Panc1 (cell line): ENCODE data around the gene RAB11FIP5. TPM values are rescaled to one million over a fixed set of nuclear protein-coding genes. Genes with fewer than 3 reads are reported as not detected.

Source experiments
- ATAC-seq: fragments of 200-7000 bp; cut with Tn5 transposase; 2 replicates; pipeline ENCODE4 v1.9.1; 2020; ENCODE audit warnings: mild to moderate bottlenecking, moderate library complexity
- BruUV-seq: library from RNA; stranded (reverse); fragments of 400-500 nt; replicated peaks from 2 replicates; lab custom pipeline; 2021; lab: Mats Ljungman, UMichigan
- CTCF ChIA-PET: fragments of 300-600 bp; sonication (Branson Sonifier 250); formaldehyde crosslinking; loops from one replicate; lab custom pipeline; 2022; ENCODE audit warnings: antibody characterized with exemption; lab: Charles Lee
- POLR2A ChIA-PET: fragments of 300-600 bp; sonication (Branson Sonifier 250); formaldehyde crosslinking; loops from one replicate; lab custom pipeline; 2022; ENCODE audit warnings: antibody characterized with exemption; lab: Charles Lee
- DNase-seq: peaks from one replicate; pipeline ENCODE4 v3.0.0-alpha.2; 2010; ENCODE audit warnings: low read depth, low spot score
- H3K27ac ChIP-seq: 2 replicates; pipeline ENCODE4 v1.5.1; 2011; ENCODE audit warnings: mild to moderate bottlenecking, low read length, inconsistent platforms
- H3K27me3 ChIP-seq: fragments of 200-500 bp; sonication (Bioruptor generic); 2 replicates; pipeline ENCODE4 v1.6.0; 2014; ENCODE audit warnings: low read length, inconsistent platforms; ENCODE audit not compliant: control insufficient read depth, insufficient read depth
- H3K36me3 ChIP-seq: fragments of 200-500 bp; sonication (Bioruptor generic); 2 replicates; pipeline ENCODE4 v1.5.1; 2014; ENCODE audit warnings: inconsistent platforms, mild to moderate bottlenecking, low read length, moderate library complexity; ENCODE audit not compliant: control insufficient read depth, insufficient read depth
- H3K4me1 ChIP-seq: 2 replicates; pipeline ENCODE4 v1.5.1; 2011; ENCODE audit warnings: inconsistent platforms, mild to moderate bottlenecking, low read length, moderate library complexity; ENCODE audit not compliant: control insufficient read depth, insufficient read depth
- H3K4me3 ChIP-seq, 2 experiments: 2 replicates each; pipeline ENCODE4 v1.5.1; 2011 to 2012; ENCODE audit warnings: low read depth in 2 of 2, low read length in 2 of 2, mild to moderate bottlenecking in 2 of 2, inconsistent platforms in 1 of 2, moderate library complexity in 1 of 2
- H3K9me3 ChIP-seq: fragments of 200-500 bp; sonication (Bioruptor generic); 2 replicates; pipeline ENCODE4 v1.5.1; 2014; ENCODE audit warnings: low read depth, mild to moderate bottlenecking, inconsistent platforms, low read length, moderate library complexity; ENCODE audit not compliant: control insufficient read depth, insufficient read depth
- CTCF ChIP-seq: fragments of 450-650 bp; IDR thresholded peaks from 2 replicates; pipeline ENCODE4 v1.5.1; 2017; ENCODE audit warnings: mild to moderate bottlenecking
- POLR2AphosphoS5 ChIP-seq: IDR thresholded peaks from 2 replicates; pipeline ENCODE4 v1.6.1; 2012; ENCODE audit warnings: mild to moderate bottlenecking, low read depth, low read length, moderate library complexity
- REST ChIP-seq, 2 experiments: IDR thresholded peaks; 2 replicates each; pipeline ENCODE4 v1.6.1; 2011 to 2012; ENCODE audit warnings: low read depth in 2 of 2, control low read depth in 1 of 2, low read length in 1 of 2, mild to moderate bottlenecking in 1 of 2, moderate library complexity in 1 of 2; ENCODE audit not compliant: insufficient read depth in 1 of 2
- SIN3A ChIP-seq: IDR thresholded peaks from 2 replicates; pipeline ENCODE4 v1.6.1; 2012; ENCODE audit warnings: low read depth, mild to moderate bottlenecking, low read length, moderate library complexity, borderline replicate concordance; ENCODE audit not compliant: insufficient read depth
- TCF7L2 ChIP-seq: IDR thresholded peaks from 2 replicates; pipeline ENCODE4 v1.6.1; 2011; ENCODE audit warnings: mild to moderate bottlenecking, low read depth, low read length, inconsistent platforms
- in situ Hi-C: cut with HindIII; loops from 2 replicates; pipeline ENCODE4 v1.10.0; 2016; ENCODE audit warnings: low sequenced_read_pairs, low pct_unique_long_range_greater_than_20kb
- intact Hi-C: fragments of 100-400 bp; cut with micrococcal nuclease; formaldehyde crosslinking; loops from one replicate; pipeline ENCODE4 v1.10.0; 2022; ENCODE audit not compliant: unreplicated experiment
- total RNA-seq: library from RNA; stranded (reverse); gene quantifications from one replicate; pipeline ENCODE4 v1.2.1, GENCODE V29; 2021; ENCODE audit not compliant: unreplicated experiment

Gene RAB11FIP5
- total RNA-seq, 1 experiment from 2014 or later: 27.3 TPM

- no peak for ATAC-seq
- no peak overlapping the region for H3K4me3 ChIP-seq
- in situ Hi-C loops: no loop called here
- no peak overlapping the region for H3K27ac ChIP-seq
- no peaks in the 10 kb centered on the region for H3K27me3 ChIP-seq
- intact Hi-C loops: loop anchor here (1.0 kb wide), 1 partner anchor 71 kb away; no protein-coding TSS in a partner anchor
- CTCF ChIA-PET: interaction anchor here (0.7 to 1.4 kb wide), 3 partner anchors 71 to 128 kb away, joined by 4 to 9 read pairs (median 4); no protein-coding TSS in a partner anchor
- H3K4me1 ChIP-seq: no peaks in the 10 kb centered on the region
- POLR2A ChIA-PET: no interaction called here
- BruUV-seq: no TSS peak
- H3K9me3 ChIP-seq: no peaks in the 10 kb centered on the region
- no peak for TF ChIP-seq CTCF
- TF ChIP-seq REST (IDR thresholded peaks at IDR 0.05; ENCODE audit: insufficient read depth in 1 of 2, low read depth in 2 of 2, low read length in 1 of 2): no peak
- TF ChIP-seq TCF7L2: no peak
- no peak for TF ChIP-seq SIN3A
- TF ChIP-seq POLR2AphosphoS5: no peak
- H3K36me3 ChIP-seq: no peaks in the 10 kb centered on the region
- DNase-seq: no peak
These were observed 27.8 kb downstream of the RAB11FIP5 start for GRCh38 chr2:73084971-73085370.

- intact Hi-C loops: no loop called here
- POLR2A ChIA-PET: no interaction called here
- H3K4me3 ChIP-seq: no peak overlapping the region
- in situ Hi-C loops: no loop called here
- ATAC-seq (no peak), DNase-seq (no peak)
- H3K36me3 ChIP-seq: no peaks in the 10 kb centered on the region
- no peaks in the 10 kb centered on the region for H3K27me3 ChIP-seq
- H3K4me1 ChIP-seq: no peaks in the 10 kb centered on the region
- no peaks in the 10 kb centered on the region for H3K9me3 ChIP-seq
- no peak overlapping the region for H3K27ac ChIP-seq
- CTCF ChIA-PET: interaction anchor here (1.4 kb wide), 1 partner anchor 93 kb away, joined by 4 read pairs; no protein-coding TSS in a partner anchor
- BruUV-seq: no TSS peak
- TF ChIP-seq POLR2AphosphoS5 (no peak), REST (IDR thresholded peaks at IDR 0.05; ENCODE audit: insufficient read depth in 1 of 2, low read depth in 2 of 2, low read length in 1 of 2) (no peak), TCF7L2 (no peak), CTCF (no peak), SIN3A (no peak)
These were observed 28.6 kb downstream of the RAB11FIP5 start for GRCh38 chr2:73083886-73084800.
